ENCODE data around the gene RASGRF1. TPM values are rescaled to one million over a fixed set of nuclear protein-coding genes. Genes with fewer than 3 reads are reported as not detected.
"Not testable (repeated sequence)": the region's sequence is repeated elsewhere in the genome, so short reads cannot be mapped to it uniquely, and the experiment has no call there.

Gene RASGRF1
- total RNA-seq, 1 donor: not detected

- no peak for DNase-seq (ENCODE audit: low read depth in 2 of 3, low spot score in 2 of 3)
Measured at GRCh38 chr15:79046691-79047404, 43.7 kb downstream of the RASGRF1 start.

- no peak for DNase-seq (ENCODE audit: low read depth in 2 of 3, low spot score in 2 of 3)
Measured at GRCh38 chr15:79045041-79045440, 45.5 kb downstream of the RASGRF1 start.

GRCh38 chr15:79042213-79042928, 48.2 kb downstream of the RASGRF1 start:
- no peak for DNase-seq (ENCODE audit: low read depth in 2 of 3, low spot score in 2 of 3)

GRCh38 chr15:79041601-79042168, 48.9 kb downstream of the RASGRF1 start:
- DNase-seq (ENCODE audit: low read depth in 2 of 3, low spot score in 2 of 3): no peak

- DNase-seq (ENCODE audit: low read depth in 2 of 3, low spot score in 2 of 3): no peak
Measured at GRCh38 chr15:79037848-79038247, 52.7 kb downstream of the RASGRF1 start.

- no peak for DNase-seq (ENCODE audit: low read depth in 2 of 3, low spot score in 2 of 3)
Measured at GRCh38 chr15:79036323-79036722, 54.3 kb downstream of the RASGRF1 start.

GRCh38 chr15:79035814-79036213, 54.8 kb downstream of the RASGRF1 start:
- no peak for DNase-seq (ENCODE audit: low read depth in 2 of 3, low spot score in 2 of 3)

- DNase-seq (ENCODE audit: low read depth in 2 of 3, low spot score in 2 of 3): no peak
Measured at GRCh38 chr15:79035111-79035601, 55.4 kb downstream of the RASGRF1 start.

- DNase-seq (ENCODE audit: low read depth in 2 of 3, low spot score in 2 of 3): no peak
Measured at GRCh38 chr15:79034284-79034683, 56.3 kb downstream of the RASGRF1 start.

- DNase-seq (ENCODE audit: low read depth in 2 of 3, low spot score in 2 of 3): peak in 2 of 3 donors; percentile 17 to 53
Measured at GRCh38 chr15:79032656-79033055, 57.9 kb downstream of the RASGRF1 start.

GRCh38 chr15:79031821-79032220, 58.8 kb downstream of the RASGRF1 start:
- DNase-seq (ENCODE audit: low read depth in 2 of 3, low spot score in 2 of 3): no peak

- DNase-seq (ENCODE audit: low read depth in 2 of 3, low spot score in 2 of 3): no peak
Measured at GRCh38 chr15:79031201-79031600, 59.4 kb downstream of the RASGRF1 start.

- no peak for DNase-seq (ENCODE audit: low read depth in 2 of 3, low spot score in 2 of 3)
Measured at GRCh38 chr15:79030470-79030869, 60.1 kb downstream of the RASGRF1 start.

GRCh38 chr15:79028411-79028964, 62.1 kb downstream of the RASGRF1 start:
- DNase-seq (ENCODE audit: low read depth in 2 of 3, low spot score in 2 of 3): peak in 2 of 3 donors; percentile 26 to 74

GRCh38 chr15:79027532-79028410, 62.8 kb downstream of the RASGRF1 start:
- no peak for DNase-seq (ENCODE audit: low read depth in 2 of 3, low spot score in 2 of 3)

- no peak for DNase-seq (ENCODE audit: low read depth in 2 of 3, low spot score in 2 of 3)
Measured at GRCh38 chr15:79025802-79026201, 64.8 kb downstream of the RASGRF1 start.

GRCh38 chr15:79025201-79025600, 65.4 kb downstream of the RASGRF1 start:
- DNase-seq (ENCODE audit: low read depth in 2 of 3, low spot score in 2 of 3): peak in 2 of 3 donors; percentile 50 to 71

GRCh38 chr15:79024493-79024892, 66.1 kb downstream of the RASGRF1 start:
- DNase-seq (ENCODE audit: low read depth in 2 of 3, low spot score in 2 of 3): not testable (repeated sequence)

GRCh38 chr15:79023918-79024317, 66.7 kb downstream of the RASGRF1 start:
- no peak for DNase-seq (ENCODE audit: low read depth in 2 of 3, low spot score in 2 of 3)

- no peak for DNase-seq (ENCODE audit: low read depth in 2 of 3, low spot score in 2 of 3)
Measured at GRCh38 chr15:79023546-79023890, 67.1 kb downstream of the RASGRF1 start.
